ENCODE measurements around the gene C13orf46. TPM values are rescaled to one million over a fixed set of nuclear protein-coding genes. Genes with fewer than 3 reads are reported as not detected.

Gene C13orf46
- total and polyA plus RNA-seq, 2 of the 8 experiments (the other 6 are each of a cell fraction or from before 2014, with no cell fraction given), result 0.23 to 0.28 TPM

DNA sequence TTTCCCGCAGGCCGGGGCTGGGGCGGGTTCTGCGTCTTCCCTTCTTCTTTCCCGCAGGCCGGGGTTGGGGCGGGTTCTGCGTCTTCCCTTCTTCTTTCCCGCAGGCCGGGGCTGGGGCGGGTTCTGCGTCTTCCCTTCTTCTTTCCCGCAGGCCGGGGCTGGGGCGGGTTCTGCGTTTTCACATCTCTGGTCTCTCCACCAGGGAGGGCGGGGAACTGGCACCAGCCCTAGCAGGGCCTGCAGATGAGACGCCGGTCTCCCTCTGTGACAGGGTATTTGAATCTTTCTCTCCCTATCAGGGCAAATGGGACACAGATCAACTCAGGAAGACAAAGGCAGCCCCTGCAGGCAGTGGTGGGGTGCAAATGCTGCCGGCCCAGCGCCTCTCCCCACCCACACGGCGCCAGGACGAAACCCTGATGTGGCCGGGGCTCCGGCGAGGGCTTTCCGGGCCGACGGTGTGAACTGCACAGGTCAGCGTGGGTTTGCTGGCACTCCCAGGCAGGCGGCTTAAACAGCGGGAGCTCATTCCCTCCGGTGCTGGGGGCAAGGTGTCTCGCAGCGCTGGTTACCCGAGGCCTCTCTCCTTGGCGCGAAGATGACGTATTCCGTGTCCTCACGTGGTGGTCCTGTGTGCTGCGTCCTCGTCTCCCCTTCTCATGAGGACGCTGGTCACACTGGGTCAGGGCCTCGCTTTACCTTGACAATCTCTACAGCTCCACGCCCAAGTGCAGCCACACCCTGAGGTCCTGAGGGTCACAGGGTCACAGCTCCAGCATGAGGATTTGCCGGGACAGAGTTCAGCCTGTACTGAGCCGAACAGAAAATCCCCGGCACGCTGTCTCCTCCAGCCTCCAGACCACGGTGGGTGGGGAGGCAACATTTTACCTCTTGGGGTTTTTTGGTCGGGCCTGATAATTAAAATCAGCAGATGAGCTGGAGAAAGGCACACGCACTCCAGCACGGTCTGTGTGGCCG lies 717 bp upstream of the C13orf46 start:
- Histone ChIP-seq H2BK120ac (replicated peaks; ENCODE audit: low read depth, low read length) (no peak overlapping the region), H4K5ac (ENCODE audit: insufficient read length, low read depth, low read length) (no peak overlapping the region), H3K27ac (ENCODE audit: low read depth, low read length) (no peak overlapping the region), H3K14ac (ENCODE audit: insufficient read length) (no peak overlapping the region), H3K4me1 (replicated peaks in 1 of 4; ENCODE audit: control insufficient read depth in 3 of 4, insufficient read depth in 4 of 4, low read length in 3 of 4) (peaks cover 0 to 4% (median 0%) of the 10 kb centered on the region in 4 experiments; a peak in 2 of 7 replicates), H3K18ac (ENCODE audit: extremely low read depth, low read length) (no peak overlapping the region), H4K20me1 (replicated peaks in 1 of 2; ENCODE audit: control insufficient read depth in 1 of 2, insufficient read depth in 2 of 2, low read length in 2 of 2) (peaks cover 0 to 4% of the 10 kb centered on the region in 2 experiments), H2AK5ac (ENCODE audit: low read depth, low read length) (no peak overlapping the region), H2BK12ac (ENCODE audit: low read depth, low read length) (no peak overlapping the region), H3K9me3 (ENCODE audit: insufficient read depth in 2 of 2, low read depth in 1 of 2, low read length in 1 of 2) (no peaks in the 10 kb centered on the region), H2BK5ac (ENCODE audit: low read depth, low read length) (no peak overlapping the region), H2BK20ac (ENCODE audit: low read length) (no peak overlapping the region), H4K91ac (replicated peaks; ENCODE audit: insufficient read length, low read length) (no peak overlapping the region), H3K36me3 (ENCODE audit: control insufficient read depth in 2 of 4, insufficient read depth in 4 of 4, low read length in 3 of 4) (no peaks in the 10 kb centered on the region), H3K9ac (replicated peaks in 1 of 4; ENCODE audit: extremely low read depth in 1 of 4, low read depth in 3 of 4, low read length in 3 of 4) (no peak overlapping the region), H4K8ac (ENCODE audit: extremely low read depth, insufficient read depth, low read length) (no peak overlapping the region; the same call in 1 of the 2 replicates), H3K56ac (replicated peaks; ENCODE audit: insufficient read length, low read depth, low read length) (no peak overlapping the region), H2BK15ac (ENCODE audit: low read length) (no peak overlapping the region), H3K23me2 (ENCODE audit: low read depth, low read length) (no peaks in the 10 kb centered on the region), H3K79me2 (ENCODE audit: control insufficient read depth in 1 of 2, insufficient read depth in 2 of 2, low read length in 2 of 2) (no peaks in the 10 kb centered on the region), H2AFZ (ENCODE audit: low read length) (no peak overlapping the region), H3K27me3 (replicated peaks in 1 of 4; ENCODE audit: control insufficient read depth in 3 of 4, extremely low read depth in 1 of 4, insufficient read depth in 3 of 4, low read length in 3 of 4) (no peaks in the 10 kb centered on the region), H3K4me2 (ENCODE audit: insufficient read depth in 1 of 2, low read depth in 2 of 2, low read length in 2 of 2) (no peak overlapping the region), H3K79me1 (ENCODE audit: low read depth, low read length) (no peaks in the 10 kb centered on the region), H3K4me3 (ENCODE audit: extremely low read depth in 1 of 4, insufficient read depth in 2 of 4, low read depth in 3 of 4, low read length in 4 of 4) (no peak overlapping the region), H3K23ac (ENCODE audit: insufficient read length) (no peak overlapping the region), H3K4ac (replicated peaks; ENCODE audit: insufficient read length, low read depth, low read length) (no peak overlapping the region)
- 91% methylated on average over 38 of the region's 56 CpGs; no CpG with 5 or more reads in 1 of the 2 experiments for WGBS, 2 experiments (ENCODE audit: extremely low coverage in 1 of 2, insufficient coverage in 1 of 2, insufficient read length in 1 of 2, insufficient replicate concordance in 2 of 2, low coverage in 1 of 2, low lambda C conversion rate in 2 of 2, missing lambda C conversion rate in 1 of 2)
- FAIRE-seq, result no peak
- POLR2A ChIA-PET (ENCODE audit: partially characterized antibody), result no interaction called here
- CTCF ChIA-PET (ENCODE audit: partially characterized antibody), result interaction anchor here (0.6 kb wide), 1 partner anchor 46 kb away, joined by 4 read pairs; no protein-coding TSS in a partner anchor
- DNase-seq (ENCODE audit: low read depth in 1 of 2, low spot score in 2 of 2), result no peak
- TF ChIP-seq MAFK (IDR thresholded peaks at IDR 0.05; ENCODE audit: low read depth, low read length) (no peak), SRF (IDR thresholded peaks at IDR 0.05; ENCODE audit: low read depth, low read length) (no peak), GABPA (IDR thresholded peaks at IDR 0.05; ENCODE audit: borderline replicate concordance, insufficient read depth, low read length) (no peak), CHD2 (IDR thresholded peaks at IDR 0.05; ENCODE audit: low read length) (no peak), RAD21 (IDR thresholded peaks at IDR 0.05 in 1 of 2, conservative IDR thresholded peaks at IDR 0.05 in 1 of 2; ENCODE audit: low read depth in 2 of 2, low read length in 2 of 2) (no peak), ZNF274 (IDR thresholded peaks at IDR 0.05; ENCODE audit: borderline replicate concordance, extremely low read depth, low read length) (no peak), SP1 (IDR thresholded peaks at IDR 0.05; ENCODE audit: low read depth, low read length) (no peak), BCL11A (IDR thresholded peaks at IDR 0.05; ENCODE audit: low read depth in 2 of 2, low read length in 2 of 2) (no peak), CTBP2 (IDR thresholded peaks at IDR 0.05; ENCODE audit: borderline replicate concordance, insufficient read depth, insufficient read length, low read length) (no peak), CBX5 (IDR thresholded peaks at IDR 0.05; ENCODE audit: low read depth, low read length) (no peak)

Measured in H1 (cell line).